Ishikawa (cell line): ENCODE data around the gene ARNT2.

Experiments used
- CREB1 ChIP-seq: IDR thresholded peaks from 2 replicates; pipeline ENCODE4 v1.6.1; 2012; ENCODE audit warnings: low read depth
- EP300 ChIP-seq: IDR thresholded peaks from 2 replicates; pipeline ENCODE4 v1.6.1; 2012; ENCODE audit warnings: borderline replicate concordance
- RAD21 ChIP-seq: IDR thresholded peaks from 2 replicates; pipeline ENCODE4 v1.6.1; 2012; ENCODE audit warnings: low read depth
- TEAD4 ChIP-seq: IDR thresholded peaks from 2 replicates; pipeline ENCODE4 v1.6.1; 2012
- YY1 ChIP-seq: IDR thresholded peaks from 2 replicates; pipeline ENCODE4 v1.6.1; 2012; ENCODE audit warnings: low read depth
- TF ChIP-seq, protein P1 (sequence below): IDR thresholded peaks from 2 replicates; pipeline ENCODE4 v1.6.1; 2012; ENCODE audit warnings: low read depth, mild to moderate bottlenecking

DNA sequence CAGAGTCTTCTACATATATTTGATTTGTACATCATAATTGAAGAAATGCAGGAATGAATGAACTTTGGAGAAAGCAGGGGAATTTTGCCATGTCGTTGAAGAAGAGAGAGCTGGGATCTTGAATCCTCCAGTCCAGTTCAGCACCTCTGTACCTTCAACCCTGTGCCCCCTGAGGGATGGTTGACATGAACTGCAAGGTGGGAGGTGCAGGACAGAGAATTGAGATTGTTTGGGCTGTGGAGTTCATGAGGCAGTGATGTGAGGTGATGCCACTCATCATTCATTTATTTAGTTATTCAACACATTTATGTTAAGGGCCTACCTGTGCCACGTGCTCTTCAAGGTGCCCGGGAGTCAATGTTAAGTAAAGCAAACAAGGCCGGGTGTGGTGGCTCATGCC, 104.6 kb downstream of the ARNT2 start:
- no peak for TF ChIP-seq YY1
- no peak for TF ChIP-seq RAD21
- no peak for TF ChIP-seq EP300
- TF ChIP-seq TEAD4, result no peak
- TF ChIP-seq, protein P1, sequence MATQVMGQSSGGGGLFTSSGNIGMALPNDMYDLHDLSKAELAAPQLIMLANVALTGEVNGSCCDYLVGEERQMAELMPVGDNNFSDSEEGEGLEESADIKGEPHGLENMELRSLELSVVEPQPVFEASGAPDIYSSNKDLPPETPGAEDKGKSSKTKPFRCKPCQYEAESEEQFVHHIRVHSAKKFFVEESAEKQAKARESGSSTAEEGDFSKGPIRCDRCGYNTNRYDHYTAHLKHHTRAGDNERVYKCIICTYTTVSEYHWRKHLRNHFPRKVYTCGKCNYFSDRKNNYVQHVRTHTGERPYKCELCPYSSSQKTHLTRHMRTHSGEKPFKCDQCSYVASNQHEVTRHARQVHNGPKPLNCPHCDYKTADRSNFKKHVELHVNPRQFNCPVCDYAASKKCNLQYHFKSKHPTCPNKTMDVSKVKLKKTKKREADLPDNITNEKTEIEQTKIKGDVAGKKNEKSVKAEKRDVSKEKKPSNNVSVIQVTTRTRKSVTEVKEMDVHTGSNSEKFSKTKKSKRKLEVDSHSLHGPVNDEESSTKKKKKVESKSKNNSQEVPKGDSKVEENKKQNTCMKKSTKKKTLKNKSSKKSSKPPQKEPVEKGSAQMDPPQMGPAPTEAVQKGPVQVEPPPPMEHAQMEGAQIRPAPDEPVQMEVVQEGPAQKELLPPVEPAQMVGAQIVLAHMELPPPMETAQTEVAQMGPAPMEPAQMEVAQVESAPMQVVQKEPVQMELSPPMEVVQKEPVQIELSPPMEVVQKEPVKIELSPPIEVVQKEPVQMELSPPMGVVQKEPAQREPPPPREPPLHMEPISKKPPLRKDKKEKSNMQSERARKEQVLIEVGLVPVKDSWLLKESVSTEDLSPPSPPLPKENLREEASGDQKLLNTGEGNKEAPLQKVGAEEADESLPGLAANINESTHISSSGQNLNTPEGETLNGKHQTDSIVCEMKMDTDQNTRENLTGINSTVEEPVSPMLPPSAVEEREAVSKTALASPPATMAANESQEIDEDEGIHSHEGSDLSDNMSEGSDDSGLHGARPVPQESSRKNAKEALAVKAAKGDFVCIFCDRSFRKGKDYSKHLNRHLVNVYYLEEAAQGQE, result no peak
- TF ChIP-seq CREB1, result no peak
